PC-3 (cell line): ENCODE measurements around the gene TNRC6C.

ENCODE experiments used
- EZH2phosphoT487 ChIP-seq: fragments of 300-600 bp; sonication (generic); IDR thresholded peaks from 2 replicates; pipeline ENCODE4 v1.6.1; 2018; ENCODE audit warnings: mild to moderate bottlenecking, antibody characterized with exemption, low read length, borderline replicate concordance
- TF ChIP-seq, protein P1 (sequence below): fragments of 300-600 bp; sonication (generic); conservative IDR thresholded peaks from 2 replicates; pipeline ENCODE4 v1.5.1; 2017; ENCODE audit warnings: antibody characterized with exemption, low read depth, mild to moderate bottlenecking, low read length

DNA sequence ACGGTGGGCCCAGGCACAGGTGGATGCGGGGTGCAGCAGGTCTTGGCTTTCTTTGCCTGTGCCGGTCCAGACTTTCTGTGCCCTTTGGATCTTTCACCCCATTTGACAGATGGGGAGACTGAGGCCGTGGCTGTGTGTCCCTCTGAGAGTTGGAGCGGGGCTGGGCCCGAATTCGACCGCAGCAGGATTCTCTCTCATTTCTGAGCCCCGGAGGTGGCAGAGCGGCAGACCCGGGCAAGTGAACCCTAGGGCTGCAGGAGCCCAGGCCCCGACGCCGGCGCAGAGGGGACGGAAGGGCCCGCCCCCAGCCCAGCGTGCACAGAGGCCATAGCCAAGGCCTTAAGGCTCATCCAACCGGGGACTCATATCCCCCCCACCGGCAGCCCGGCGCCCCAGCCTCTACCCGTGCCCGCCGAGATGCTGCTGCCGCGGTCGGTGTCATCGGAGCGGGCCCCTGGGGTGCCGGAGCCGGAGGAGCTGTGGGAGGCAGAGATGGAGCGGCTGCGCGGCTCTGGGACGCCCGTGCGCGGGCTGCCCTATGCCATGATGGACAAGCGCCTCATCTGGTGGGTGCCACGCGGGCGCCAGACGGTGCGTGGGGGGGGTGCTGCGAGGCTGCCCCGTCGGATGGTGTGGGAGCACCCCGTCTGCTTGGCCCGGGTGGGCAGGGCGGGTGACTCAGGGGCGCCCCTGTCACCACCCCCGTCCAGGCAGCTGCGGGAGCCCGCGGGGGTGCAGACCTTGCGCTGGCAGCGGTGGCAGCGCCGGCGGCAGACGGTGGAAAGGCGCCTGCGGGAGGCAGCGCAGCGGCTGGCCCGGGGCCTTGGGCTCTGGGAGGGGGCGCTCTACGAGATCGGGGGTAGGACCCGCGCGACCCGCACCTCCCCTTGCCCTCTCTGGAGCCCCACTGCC is 172.9 kb downstream of the TNRC6C start:
- TF ChIP-seq EZH2phosphoT487 = no peak
- TF ChIP-seq, protein P1, sequence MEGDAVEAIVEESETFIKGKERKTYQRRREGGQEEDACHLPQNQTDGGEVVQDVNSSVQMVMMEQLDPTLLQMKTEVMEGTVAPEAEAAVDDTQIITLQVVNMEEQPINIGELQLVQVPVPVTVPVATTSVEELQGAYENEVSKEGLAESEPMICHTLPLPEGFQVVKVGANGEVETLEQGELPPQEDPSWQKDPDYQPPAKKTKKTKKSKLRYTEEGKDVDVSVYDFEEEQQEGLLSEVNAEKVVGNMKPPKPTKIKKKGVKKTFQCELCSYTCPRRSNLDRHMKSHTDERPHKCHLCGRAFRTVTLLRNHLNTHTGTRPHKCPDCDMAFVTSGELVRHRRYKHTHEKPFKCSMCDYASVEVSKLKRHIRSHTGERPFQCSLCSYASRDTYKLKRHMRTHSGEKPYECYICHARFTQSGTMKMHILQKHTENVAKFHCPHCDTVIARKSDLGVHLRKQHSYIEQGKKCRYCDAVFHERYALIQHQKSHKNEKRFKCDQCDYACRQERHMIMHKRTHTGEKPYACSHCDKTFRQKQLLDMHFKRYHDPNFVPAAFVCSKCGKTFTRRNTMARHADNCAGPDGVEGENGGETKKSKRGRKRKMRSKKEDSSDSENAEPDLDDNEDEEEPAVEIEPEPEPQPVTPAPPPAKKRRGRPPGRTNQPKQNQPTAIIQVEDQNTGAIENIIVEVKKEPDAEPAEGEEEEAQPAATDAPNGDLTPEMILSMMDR = no peak
